Keratinocyte (primary cell): ENCODE measurements around the gene AKT1S1.

Experiments used
- CTCF ChIP-seq, 3 experiments: IDR thresholded peaks in 1 of 3; conservative IDR thresholded peaks in 1 of 3; optimal IDR thresholded peaks in 1 of 3; 2 replicates in 2 of 3; 3 replicates in 1 of 3; pipeline versions ENCODE3 to v1.5.1; 2011; ENCODE audit warnings: low read length in 3 of 3, mild to moderate bottlenecking in 3 of 3, moderate library complexity in 2 of 3, control low read depth in 1 of 3, inconsistent platforms in 1 of 3; ENCODE audit not compliant: insufficient read depth in 2 of 3; ENCODE audit errors: extremely low read depth in 1 of 3
- EZH2 ChIP-seq: IDR thresholded peaks from one replicate; pipeline ENCODE4 v1.6.1; 2012; ENCODE audit warnings: inconsistent platforms, mild to moderate bottlenecking, low read length, moderate library complexity

GRCh38 chr19:49875857-49876421, 1.2 kb downstream of the AKT1S1 start:
- TF ChIP-seq CTCF (optimal IDR thresholded peaks at IDR 0.05 in 1 of 3, IDR thresholded peaks at IDR 0.05 in 1 of 3, conservative IDR thresholded peaks at IDR 0.05 in 1 of 3; ENCODE audit: extremely low read depth in 1 of 3, insufficient read depth in 2 of 3, low read length in 3 of 3) (no peak), EZH2 (no peak)
